TTC549 (cell line): ENCODE data around the gene AK9.
"Not testable (repeated sequence)": the region's sequence is repeated elsewhere in the genome, so short reads cannot be mapped to it uniquely, and the experiment has no call there.

ENCODE experiments used
- FAIRE-seq: peaks from 2 replicates; lab custom pipeline; 2012; peaks lifted over from hg19 to GRCh38; lab: Jason Lieb, UNC

The AK9 gene

GRCh38 chr6:109623288-109623687 is 67.7 kb downstream of the AK9 start:
- no peak for FAIRE-seq

DNA sequence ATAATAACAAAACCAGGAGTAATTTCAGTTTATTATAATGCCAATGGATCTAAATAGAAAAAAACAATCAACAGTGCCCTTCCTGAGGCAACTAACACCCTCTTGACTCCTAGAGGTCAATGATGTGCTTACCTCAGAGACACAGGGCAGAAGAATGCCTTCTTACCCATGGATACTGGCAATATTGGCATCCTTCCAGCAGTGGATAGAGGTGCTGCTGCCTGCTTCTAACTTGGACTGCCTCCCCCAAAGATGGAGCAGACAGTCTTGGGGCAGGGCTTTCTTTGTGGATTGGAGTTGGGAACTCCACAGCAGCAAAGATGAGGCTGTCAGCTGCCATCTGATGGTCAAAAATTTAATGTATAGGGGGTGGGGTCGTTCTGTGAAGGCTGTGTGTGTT is 78.7 kb downstream of the AK9 start:
- FAIRE-seq, result no peak

- FAIRE-seq, result no peak
Observed at GRCh38 chr6:109611502-109611901, 79.5 kb downstream of the AK9 start.

GRCh38 chr6:109610590-109610989 is 80.4 kb downstream of the AK9 start:
- no peak for FAIRE-seq

DNA sequence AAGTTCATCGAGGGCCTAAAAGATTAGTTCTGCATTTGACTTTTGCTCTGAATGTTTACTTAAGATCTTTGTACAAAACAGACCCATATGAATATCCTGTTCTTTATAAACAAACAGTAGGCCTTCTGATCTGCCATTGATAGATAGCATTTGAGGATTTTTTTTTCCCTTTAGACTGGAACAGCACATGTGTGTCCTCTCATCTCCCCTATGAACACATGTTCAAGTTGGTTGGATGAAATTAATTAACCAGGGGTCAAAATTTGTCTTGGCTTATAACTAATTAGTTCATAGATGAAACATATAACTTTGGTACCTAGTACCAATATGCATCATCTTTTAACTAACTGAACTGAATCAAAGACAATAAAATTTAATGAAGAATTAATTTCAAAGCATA is 81.3 kb downstream of the AK9 start:
- no peak for FAIRE-seq

GRCh38 chr6:109606359-109606758 is 84.6 kb downstream of the AK9 start:
- no peak for FAIRE-seq

- no peak for FAIRE-seq
Observed at GRCh38 chr6:109595998-109596397, 95.0 kb downstream of the AK9 start.

- FAIRE-seq, result no peak
Observed at GRCh38 chr6:109580519-109580918, 110.5 kb downstream of the AK9 start.

- no peak for FAIRE-seq
Observed at GRCh38 chr6:109579361-109579760, 111.6 kb downstream of the AK9 start.

GRCh38 chr6:109569901-109570300 is 121.1 kb downstream of the AK9 start:
- not testable (repeated sequence) for FAIRE-seq

GRCh38 chr6:109561844-109562243 is 129.2 kb downstream of the AK9 start:
- FAIRE-seq, result no peak

DNA sequence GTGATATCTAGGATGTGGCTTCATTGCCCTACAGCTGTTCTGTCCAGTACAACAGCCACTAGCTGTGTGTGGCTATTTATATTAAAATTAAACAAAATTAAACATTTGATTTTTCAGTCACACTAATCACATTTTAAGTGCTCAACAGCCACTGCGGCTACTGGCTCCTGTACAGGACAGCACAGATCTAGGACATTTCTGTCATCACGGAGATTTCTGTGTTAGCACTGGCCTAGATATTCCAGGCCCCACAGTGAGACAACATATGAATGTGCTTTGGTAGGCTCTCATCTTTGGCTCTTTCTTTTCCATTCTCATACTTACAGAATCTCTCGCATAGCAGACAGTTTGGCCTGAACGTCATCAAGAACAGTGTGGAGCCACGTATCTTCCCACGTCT is 159.6 kb downstream of the AK9 start:
- no peak for FAIRE-seq

DNA sequence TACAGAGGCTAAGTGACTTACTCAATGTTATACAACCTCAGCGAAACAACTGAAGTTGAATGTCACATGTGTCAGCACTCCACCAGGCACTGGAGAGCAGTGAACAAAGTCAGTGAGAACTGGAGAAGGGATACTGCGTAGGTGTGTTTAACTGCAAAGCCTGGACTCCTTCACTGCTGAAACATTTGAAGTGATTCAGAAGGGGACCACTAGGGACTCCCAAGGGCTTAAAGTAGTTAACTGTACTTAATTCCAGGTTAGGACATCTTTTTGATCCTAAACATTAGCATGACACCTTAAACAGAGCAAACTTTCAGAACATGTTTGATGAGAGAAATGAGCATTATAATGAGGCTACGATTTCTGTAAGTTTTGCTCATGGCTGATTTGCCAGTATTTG is 163.0 kb downstream of the AK9 start:
- no peak for FAIRE-seq

DNA sequence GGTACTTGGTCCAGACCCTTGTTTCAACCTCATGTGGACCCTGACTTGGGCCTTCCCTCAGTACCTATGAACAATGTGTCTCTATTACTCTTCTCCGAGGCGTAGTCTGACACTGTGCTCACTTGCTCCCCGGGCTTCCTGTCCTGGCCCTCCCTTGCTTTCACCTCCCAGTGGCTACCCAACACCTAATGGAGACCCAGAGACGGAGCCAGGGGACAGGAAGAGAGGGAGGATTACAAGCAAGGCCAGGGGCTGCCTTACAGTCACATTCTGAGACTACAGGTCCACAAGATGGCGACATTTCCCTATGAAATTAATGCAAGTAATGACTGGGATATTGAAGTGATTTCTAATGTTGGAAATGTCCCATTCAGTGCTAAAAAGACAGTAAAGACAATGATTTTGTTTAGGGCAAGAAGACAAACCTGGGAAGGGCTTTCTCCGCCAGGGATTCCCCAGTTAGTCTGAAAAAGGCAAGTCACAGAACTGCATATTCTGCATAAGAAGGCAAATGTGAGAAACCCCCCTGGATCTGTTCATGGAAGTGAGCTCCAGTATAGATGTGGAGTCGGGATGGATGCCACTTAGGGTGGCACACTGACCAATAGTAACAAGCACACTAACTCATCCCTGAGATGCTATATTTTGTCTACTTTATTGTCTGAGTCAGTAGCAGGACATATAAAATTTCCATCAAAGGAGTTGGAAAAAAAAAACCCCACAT is 163.9 kb downstream of the AK9 start:
- peak; percentile 78 for FAIRE-seq

DNA sequence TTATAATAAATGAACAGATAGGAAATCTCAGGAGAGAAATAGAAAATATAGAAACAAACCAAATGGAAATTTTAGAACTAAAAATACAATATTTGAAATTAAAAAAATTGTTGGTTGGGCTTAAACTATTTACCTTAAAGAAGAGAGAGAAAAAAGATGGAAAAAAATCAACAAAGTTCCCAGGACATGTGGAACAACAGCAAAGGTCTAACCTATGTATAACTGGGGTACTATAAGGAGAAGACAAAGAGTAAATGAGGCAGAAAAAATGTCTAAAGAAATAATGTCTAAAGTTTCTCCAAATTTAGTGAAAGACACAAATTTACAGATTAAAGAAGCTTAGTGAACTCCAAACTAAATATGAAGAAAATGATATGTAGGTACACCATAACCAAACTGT is 166.9 kb downstream of the AK9 start:
- FAIRE-seq, result no peak

- no peak for FAIRE-seq
Observed at GRCh38 chr6:109523478-109523877, 167.5 kb downstream of the AK9 start.

DNA sequence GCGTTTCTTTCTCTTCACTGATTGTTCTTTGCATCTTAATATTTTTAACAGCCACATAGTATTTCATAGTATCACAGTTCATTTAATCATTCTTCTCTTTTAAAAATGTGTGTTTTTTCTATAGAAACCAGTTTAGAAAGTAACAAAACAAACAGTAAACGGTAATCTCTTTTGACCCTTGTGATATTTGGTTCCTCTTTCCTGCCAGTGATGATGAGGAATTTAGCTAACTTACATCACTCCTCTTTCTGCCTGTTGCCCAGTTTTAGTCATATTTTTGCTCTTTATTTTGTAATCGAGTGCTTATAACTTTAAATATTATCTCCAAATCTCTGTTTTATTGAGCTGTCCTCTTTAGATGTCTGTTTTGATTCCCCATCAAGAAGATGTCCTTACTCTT is 169.9 kb downstream of the AK9 start:
- FAIRE-seq, result no peak

DNA sequence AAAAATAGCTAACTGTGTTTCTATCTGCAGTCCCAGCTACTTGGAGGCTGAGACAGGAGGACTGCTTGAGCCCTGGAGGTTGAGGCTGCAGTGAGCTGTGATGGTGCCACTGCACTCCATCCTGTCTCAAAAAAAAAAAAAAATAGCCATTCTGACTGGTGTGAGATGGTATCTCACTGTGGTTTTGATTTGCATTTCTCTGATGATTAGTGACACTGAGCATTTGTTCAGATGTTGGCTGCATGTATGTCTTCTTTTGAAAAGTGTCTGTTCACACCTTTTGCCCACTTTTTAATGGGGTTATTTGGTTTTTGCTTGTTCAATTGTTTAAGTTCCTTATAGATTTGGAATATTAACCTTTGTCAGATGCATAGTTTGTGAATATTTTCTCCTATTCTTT is 171.4 kb downstream of the AK9 start:
- not testable (repeated sequence) for FAIRE-seq

DNA sequence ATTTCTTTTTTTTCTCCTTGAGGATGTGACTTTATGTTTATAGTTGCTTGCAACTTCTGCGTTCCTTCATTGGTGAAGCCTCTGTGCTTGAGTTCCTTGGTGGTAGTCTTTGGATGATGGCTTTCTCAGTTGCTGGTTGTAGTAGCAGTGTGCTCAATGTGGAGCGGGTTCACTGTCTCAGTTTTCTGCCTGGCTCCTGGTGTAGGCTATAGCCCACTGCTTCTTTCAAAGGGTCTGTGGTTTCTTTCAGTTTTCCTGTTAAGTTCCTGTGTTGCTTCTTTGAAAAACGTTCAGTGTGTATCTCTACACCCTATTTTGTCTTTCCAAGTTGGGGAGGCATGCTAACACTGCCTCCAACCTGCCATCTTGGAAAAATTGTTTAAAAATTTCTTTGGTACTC is 174.1 kb downstream of the AK9 start:
- no peak for FAIRE-seq

DNA sequence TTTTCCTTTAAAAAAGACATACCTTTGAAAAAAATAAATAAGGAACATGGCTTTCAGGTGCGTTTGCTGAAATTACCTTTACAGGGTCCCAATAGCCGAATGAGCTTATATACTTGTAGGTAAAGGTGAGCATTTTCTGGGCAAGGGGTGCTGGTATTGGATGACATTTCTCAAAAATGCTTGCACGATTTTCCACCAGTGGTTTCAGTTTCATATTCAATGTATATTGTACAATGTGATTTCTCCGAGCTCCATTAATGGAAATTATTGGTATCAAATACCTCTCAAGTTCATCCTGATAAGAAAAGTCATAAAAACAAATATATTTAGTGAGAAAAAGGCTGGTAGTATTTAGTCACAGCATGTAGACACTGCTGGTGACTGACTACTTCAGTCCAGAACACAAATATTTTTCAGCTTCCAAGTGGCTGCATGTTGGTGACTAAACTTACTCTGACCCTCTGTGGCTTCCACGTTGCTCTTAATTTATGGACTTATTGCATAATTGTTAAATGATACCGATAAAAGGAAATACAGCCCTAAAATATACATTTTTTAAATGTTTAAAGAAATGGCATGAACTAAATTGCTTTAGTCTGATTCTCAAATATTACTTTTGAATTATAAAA is 175.1 kb downstream of the AK9 start:
- no peak for FAIRE-seq

DNA sequence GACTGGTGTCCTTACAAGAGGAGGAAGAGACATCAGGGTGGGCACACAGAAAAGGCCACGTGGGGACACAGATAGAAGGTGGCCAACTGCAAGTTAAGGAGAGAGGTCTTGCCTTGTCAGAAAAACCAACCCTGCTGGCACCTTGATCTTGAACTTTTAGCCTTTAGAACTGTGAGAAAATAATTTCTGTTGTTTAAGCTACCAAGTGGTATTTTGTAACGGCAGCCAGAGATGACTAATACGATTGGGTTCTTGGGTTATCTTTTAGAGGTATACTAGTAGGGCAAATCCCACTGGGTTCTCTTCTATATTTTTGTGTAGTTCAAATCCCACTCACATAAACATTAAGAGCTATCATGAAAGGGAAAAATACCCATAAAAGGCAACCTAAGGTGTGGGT is 176.1 kb downstream of the AK9 start:
- no peak for FAIRE-seq

GRCh38 chr6:109513571-109514071 is 177.4 kb downstream of the AK9 start:
- no peak for FAIRE-seq

GRCh38 chr6:109512271-109512817 is 178.7 kb downstream of the AK9 start:
- FAIRE-seq, result no peak

DNA sequence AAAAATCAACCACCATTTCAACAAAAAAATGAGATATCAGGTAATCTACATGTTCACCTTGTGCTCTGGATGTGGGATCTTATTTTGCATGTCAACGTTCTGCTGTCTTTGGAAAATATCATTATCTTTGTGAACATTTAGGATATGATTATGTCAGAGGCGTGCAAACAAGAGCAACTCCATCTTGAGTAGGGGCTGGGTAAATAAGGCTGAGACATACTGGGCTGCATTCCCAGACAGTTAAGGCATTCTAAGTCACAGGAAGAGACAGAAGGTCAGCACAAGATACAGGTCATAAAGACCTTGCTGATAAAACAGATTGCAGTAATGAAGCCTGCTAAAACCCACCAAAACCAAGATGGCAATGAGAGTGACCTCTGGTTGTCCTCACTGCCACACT is 179.2 kb downstream of the AK9 start:
- no peak for FAIRE-seq
